HCT116 (cell line): ENCODE results near the gene DHDH.

Source experiments
- CEBPB ChIP-seq: IDR thresholded peaks from 2 replicates; pipeline ENCODE4 v1.6.1; 2012; ENCODE audit warnings: low read depth
- EGR1 ChIP-seq: IDR thresholded peaks from 2 replicates; pipeline ENCODE4 v1.6.1; 2012; ENCODE audit warnings: low read depth
- JUND ChIP-seq: IDR thresholded peaks from 2 replicates; pipeline ENCODE4 v1.6.1; 2012
- MAX ChIP-seq: IDR thresholded peaks from 2 replicates; pipeline ENCODE4 v1.6.1; 2012
- POLR2A ChIP-seq: IDR thresholded peaks from 2 replicates; pipeline ENCODE4 v1.7.0; 2011; ENCODE audit warnings: borderline replicate concordance; ENCODE audit not compliant: insufficient read depth, insufficient read length; ENCODE audit errors: extremely low read depth
- POLR2AphosphoS5 ChIP-seq: IDR thresholded peaks from 2 replicates; pipeline ENCODE4 v1.6.1; 2011; ENCODE audit warnings: mild to moderate bottlenecking, low read depth, low read length, moderate library complexity
- RAD21 ChIP-seq: IDR thresholded peaks from 2 replicates; pipeline ENCODE4 v1.6.1; 2012; ENCODE audit warnings: low read depth, mild to moderate bottlenecking
- TCF7L2 ChIP-seq: IDR thresholded peaks from 2 replicates; pipeline ENCODE4 v1.7.0; 2011; ENCODE audit warnings: borderline replicate concordance, inconsistent platforms; ENCODE audit not compliant: insufficient read depth, insufficient read length; ENCODE audit errors: extremely low read depth
- ZBTB33 ChIP-seq: IDR thresholded peaks from 2 replicates; pipeline ENCODE4 v1.6.1; 2011; ENCODE audit warnings: mild to moderate bottlenecking, low read length, moderate library complexity; ENCODE audit not compliant: insufficient replicate concordance; ENCODE audit errors: extremely low read depth
- TF ChIP-seq, protein P1 (sequence below), 3 experiments: fragments of 200-600 bp in 1 of 3; sonication (generic) in 1 of 3; IDR thresholded peaks in 2 of 3; conservative IDR thresholded peaks in 1 of 3; 2 replicates each; pipeline ENCODE4 v1.5.1; 2012 to 2017; ENCODE audit warnings: low read depth in 2 of 3, low read length in 2 of 3, antibody characterized with exemption in 1 of 3, borderline replicate concordance in 1 of 3, control low read depth in 1 of 3, mild to moderate bottlenecking in 1 of 3, mixed read lengths in 1 of 3, mixed run types in 1 of 3, moderate library complexity in 1 of 3; ENCODE audit not compliant: insufficient read depth in 1 of 3
- TF ChIP-seq, protein P2 (sequence below): IDR thresholded peaks from 2 replicates; pipeline ENCODE4 v1.6.1; 2012; ENCODE audit warnings: low read depth

GRCh38 chr19:48943081-48943480 is 9.6 kb downstream of the DHDH start:
- TF ChIP-seq, protein P1, sequence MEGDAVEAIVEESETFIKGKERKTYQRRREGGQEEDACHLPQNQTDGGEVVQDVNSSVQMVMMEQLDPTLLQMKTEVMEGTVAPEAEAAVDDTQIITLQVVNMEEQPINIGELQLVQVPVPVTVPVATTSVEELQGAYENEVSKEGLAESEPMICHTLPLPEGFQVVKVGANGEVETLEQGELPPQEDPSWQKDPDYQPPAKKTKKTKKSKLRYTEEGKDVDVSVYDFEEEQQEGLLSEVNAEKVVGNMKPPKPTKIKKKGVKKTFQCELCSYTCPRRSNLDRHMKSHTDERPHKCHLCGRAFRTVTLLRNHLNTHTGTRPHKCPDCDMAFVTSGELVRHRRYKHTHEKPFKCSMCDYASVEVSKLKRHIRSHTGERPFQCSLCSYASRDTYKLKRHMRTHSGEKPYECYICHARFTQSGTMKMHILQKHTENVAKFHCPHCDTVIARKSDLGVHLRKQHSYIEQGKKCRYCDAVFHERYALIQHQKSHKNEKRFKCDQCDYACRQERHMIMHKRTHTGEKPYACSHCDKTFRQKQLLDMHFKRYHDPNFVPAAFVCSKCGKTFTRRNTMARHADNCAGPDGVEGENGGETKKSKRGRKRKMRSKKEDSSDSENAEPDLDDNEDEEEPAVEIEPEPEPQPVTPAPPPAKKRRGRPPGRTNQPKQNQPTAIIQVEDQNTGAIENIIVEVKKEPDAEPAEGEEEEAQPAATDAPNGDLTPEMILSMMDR (IDR thresholded peaks at IDR 0.05 in 2 of 3, conservative IDR thresholded peaks at IDR 0.05 in 1 of 3; ENCODE audit: borderline replicate concordance in 1 of 3, insufficient read depth in 1 of 3, low read depth in 2 of 3, low read length in 2 of 3): no peak
- TF ChIP-seq POLR2A (no peak), CEBPB (no peak), RAD21 (no peak), JUND (no peak), ZBTB33 (no peak), EGR1 (no peak), TCF7L2 (no peak), POLR2AphosphoS5 (no peak), MAX (no peak)
- TF ChIP-seq, protein P2, sequence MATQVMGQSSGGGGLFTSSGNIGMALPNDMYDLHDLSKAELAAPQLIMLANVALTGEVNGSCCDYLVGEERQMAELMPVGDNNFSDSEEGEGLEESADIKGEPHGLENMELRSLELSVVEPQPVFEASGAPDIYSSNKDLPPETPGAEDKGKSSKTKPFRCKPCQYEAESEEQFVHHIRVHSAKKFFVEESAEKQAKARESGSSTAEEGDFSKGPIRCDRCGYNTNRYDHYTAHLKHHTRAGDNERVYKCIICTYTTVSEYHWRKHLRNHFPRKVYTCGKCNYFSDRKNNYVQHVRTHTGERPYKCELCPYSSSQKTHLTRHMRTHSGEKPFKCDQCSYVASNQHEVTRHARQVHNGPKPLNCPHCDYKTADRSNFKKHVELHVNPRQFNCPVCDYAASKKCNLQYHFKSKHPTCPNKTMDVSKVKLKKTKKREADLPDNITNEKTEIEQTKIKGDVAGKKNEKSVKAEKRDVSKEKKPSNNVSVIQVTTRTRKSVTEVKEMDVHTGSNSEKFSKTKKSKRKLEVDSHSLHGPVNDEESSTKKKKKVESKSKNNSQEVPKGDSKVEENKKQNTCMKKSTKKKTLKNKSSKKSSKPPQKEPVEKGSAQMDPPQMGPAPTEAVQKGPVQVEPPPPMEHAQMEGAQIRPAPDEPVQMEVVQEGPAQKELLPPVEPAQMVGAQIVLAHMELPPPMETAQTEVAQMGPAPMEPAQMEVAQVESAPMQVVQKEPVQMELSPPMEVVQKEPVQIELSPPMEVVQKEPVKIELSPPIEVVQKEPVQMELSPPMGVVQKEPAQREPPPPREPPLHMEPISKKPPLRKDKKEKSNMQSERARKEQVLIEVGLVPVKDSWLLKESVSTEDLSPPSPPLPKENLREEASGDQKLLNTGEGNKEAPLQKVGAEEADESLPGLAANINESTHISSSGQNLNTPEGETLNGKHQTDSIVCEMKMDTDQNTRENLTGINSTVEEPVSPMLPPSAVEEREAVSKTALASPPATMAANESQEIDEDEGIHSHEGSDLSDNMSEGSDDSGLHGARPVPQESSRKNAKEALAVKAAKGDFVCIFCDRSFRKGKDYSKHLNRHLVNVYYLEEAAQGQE: no peak
